EL (cell line): ENCODE measurements around the gene RRP15.
"Not testable (repeated sequence)": the region's sequence is repeated elsewhere in the genome, so short reads cannot be mapped to it uniquely, and the experiment has no call there.

Experiments used
- DNase-seq: peaks from one replicate; pipeline ENCODE4 v3.0.0-alpha.2; 2016

Gene RRP15

DNA sequence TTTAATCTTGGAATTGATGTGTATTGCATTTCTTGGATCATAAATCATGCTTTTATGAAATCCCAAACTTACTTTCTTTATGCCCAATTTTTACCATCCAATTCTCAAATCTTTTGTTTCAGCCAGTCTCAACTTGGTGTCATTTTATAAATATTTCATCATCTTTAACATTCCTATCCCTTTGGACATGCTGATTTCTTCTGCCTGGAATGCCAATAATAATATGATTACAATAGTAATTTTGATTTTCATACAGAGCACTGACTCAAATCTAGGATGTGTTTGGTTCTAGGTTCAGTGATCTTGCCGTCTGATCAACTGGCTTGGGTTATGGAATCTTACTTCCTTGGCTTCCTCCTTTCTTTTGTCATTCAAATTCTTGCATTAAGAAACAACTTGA, 12.8 kb downstream of the RRP15 start:
- DNase-seq: peak; percentile 50

DNA sequence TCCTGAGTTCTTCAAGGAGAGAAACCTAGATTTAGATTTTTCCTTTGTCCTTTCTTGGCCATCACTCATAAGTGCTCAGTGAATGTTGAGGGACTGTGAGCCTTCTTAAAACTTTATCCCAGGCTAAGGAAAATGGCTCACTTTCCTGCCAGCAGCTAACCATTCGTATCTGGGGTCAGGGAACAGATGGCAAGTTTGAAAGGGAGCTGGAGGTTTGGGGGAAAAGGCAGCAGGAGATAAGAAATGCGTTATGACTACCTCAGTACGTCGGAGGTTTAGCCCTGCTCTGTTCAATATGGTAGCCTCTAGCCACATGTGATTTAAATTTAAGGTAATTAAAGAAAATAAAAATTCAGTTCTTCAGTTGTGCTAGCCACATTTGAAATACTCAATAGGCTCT, 13.3 kb downstream of the RRP15 start:
- no peak for DNase-seq

DNA sequence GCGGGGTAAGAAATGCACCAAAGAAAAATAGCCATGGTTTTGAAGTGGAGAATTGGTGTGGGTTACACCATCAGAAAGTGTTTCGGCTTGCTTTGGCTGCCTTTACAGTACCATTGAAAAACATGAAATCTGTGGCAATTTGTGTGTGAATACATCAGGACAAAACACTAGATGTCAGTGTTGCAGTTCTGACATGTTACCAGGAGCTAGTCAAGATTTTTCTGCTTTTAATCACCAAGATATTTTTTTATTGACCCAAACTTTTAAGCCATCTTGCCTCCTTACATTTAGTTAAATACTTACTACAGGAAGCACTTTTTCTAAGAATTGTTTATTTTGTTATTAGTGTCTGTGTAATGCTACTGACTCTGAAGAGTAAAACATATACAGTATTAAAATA, 14.3 kb downstream of the RRP15 start:
- peak; percentile 71 for DNase-seq

DNA sequence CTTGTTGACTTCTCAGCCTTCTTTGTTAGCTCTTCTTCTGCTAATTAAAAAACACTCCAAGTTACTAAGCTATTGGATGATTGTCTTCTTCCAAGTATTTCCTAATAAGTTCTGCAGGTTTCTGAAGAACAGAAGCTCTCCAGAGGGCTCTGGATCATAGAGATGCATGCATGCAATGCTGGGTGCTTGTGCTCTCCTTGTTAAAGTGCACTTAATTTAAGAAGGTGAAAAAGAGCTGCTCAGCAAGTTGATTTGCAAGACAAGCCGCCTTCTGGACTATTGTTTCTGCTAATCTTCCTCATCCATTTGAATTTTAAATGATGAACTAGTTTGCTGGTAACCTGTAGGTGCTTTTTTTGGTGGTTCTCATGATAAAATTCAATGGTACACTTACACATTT, 16.1 kb downstream of the RRP15 start:
- DNase-seq: no peak

DNA sequence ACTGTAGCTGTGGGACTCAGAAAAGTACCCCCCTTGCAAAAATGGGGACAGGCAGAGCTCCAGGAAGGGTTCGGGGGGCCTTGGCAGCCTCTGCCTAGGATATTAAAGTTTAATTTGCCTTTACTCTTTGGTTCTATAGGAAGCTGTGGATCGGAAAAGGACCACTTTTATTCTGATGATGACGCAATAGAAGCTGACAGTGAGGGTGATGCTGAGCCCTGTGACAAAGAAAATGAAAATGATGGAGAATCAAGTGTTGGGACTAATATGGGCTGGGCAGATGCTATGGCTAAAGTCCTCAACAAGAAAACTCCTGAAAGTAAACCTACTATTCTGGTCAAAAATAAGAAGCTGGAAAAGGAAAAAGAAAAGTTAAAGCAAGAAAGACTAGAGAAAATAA, 17.1 kb downstream of the RRP15 start:
- no peak for DNase-seq

DNA sequence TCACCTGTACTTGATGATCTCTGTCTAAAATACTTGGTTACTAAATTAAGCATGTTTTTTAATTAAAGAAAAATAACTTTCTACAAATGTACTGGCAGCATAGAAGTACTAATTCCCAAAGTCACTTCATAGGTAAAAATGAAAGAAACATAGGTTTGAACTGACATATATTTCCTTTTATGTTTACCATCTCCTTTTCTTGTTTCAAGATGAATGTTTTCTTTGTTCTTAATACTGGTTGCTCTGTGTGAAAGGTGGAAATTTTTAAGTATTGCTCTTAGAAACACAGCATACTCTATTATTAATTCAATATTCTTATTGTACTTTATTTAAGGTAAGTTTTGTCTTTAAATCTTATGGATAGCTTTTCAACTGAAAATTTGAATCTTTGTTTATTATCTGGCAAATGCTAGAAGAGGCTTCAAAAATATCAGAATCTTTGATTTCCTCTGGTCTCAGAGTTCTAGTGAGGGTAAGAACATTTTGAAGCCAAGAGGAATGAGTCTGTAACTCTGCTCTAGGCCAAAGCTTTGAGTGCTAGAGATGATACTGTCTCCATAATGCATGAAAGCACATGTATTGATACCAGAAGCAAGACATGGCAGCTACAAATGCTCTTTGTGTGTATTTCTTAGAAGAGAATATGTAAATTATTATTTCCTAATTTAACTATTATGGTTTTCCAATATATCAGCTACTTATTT, 18.2 kb downstream of the RRP15 start:
- no peak for DNase-seq

DNA sequence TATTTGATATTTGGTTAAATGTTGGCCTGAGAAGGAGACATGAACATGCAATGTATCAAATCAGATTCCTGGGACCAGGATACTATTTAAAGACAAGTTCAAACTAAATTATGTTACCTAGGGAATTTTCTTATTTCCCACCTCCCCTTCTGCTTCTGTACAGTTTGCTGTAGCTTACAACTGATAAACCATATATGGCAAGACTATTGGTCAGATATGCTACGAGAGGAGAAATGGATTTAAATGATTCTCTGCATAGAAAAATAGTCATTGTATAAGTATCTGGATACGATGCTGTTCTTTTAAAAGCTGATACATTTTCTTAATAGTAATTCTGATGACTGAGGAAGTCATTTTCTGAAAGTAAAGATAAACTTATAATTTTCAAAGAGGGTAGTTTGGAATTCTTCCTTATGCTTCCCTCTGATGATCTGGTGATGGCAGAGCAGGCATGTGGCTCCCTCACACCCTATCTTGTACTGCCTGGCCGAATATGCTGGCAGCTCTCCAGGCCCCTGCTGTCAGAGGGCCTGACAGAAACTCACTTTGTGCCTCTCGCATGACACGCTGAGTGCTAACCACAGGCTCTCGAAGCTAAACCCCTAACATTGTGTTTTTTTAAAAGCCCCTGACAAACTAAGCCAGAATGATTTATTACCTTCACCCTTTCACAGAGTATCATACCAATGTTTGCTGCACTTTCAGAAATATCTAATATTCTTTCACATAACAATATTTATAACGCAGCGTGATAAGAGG, 19.4 kb downstream of the RRP15 start:
- DNase-seq: peak; percentile 58

DNA sequence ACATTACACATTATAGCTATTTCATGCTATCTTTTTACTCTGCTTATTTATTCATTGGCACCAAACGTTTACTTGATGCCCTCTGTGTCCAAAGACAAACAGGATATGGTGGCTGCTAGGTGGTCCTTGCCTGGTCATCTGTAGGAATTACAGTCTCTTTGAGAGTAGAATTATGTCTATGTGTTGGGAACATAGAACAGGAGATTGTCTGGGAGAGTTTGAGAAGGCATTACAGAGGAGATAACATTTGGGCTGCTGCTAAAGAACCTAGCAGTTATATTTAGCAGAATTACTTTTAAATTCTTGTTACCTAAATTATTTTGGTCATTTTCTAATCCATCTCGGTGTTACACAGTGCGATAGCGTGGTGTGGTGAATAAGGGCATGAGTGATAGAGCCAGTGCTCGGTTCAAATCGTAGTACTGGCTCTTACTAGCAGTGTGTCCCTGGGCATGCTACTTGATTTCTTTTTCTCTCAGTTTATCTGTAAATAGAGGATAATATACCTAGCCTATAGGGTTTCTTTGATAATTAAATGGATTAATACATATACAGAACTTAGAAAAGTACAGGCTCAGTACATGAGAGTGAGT, 20.5 kb downstream of the RRP15 start:
- DNase-seq: no peak

DNA sequence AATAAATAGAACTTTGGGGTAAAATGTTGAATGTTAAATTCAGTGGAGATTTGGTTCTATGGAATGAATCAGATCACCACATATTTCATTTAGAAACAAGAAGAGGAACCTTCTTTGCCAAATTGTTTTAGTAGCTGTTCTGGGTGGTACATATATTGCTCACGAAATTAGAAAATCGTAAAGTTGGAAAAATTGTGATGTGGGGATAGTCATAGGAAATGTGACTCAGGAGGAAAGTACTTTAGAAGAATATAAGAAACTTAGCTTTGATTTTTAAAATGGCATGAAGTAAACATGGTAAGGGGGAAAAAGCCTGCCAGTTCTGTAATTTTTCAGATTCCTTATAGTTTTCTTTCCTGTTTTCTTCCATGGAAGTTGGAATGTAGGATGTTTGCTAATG, 27.4 kb downstream of the RRP15 start:
- peak; percentile 56 for DNase-seq

DNA sequence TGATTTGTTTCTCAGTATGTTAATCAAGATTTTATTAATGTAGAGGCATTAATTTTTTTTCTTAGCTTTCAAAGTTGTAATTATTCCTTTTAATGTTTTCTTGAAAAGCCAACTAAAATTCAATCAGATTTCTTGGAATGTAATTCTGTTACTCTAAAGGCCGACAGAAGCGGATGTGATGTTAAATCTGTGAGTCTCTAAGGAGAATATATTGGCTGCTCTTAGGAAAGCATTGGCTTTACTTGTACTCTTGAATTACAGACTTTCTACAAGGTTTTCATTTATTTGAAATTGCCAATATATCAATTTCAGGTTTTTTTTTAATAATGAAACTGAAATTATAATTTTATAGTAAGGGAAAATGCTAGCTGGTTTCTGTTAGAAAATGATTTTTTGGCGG, 29.2 kb downstream of the RRP15 start:
- DNase-seq: no peak

DNA sequence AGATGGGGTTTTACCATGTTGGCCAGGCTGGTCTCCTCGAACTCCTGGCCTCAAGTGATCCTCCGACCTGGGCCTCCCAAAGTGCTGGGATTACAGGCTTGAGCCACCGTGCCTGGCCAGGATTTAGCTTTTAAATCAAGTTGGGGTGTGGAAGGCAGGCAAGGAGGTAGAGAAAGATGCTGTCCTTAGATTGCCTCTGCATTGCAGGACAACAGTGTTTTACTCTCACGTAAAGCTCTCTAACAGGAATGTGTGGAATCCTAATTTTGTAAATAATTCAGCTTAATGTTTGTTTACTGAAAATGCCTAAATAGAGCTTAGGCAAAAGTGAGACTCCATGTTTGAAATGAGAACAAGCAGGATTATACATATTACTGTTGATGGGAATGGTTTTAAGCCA, 30.5 kb downstream of the RRP15 start:
- DNase-seq: no peak

DNA sequence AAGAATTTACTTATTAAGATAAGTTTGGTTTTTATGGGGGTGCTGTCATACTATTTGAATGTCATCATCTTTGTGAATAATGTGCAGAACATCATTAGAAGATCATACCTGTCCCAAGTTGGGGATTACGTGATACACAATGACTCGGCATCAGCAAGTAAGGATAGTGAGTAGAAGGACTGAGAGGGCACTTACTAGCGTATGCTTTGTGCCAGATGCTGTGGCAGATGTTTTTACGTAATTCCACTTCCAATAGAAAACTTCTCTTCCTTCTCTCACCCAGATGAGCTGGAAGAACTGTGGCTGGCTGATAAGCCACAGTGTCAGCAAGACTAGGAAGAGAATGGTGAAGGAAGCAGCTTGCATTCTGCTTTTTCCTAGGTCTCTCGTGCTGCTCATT, 32.0 kb downstream of the RRP15 start:
- DNase-seq: no peak

DNA sequence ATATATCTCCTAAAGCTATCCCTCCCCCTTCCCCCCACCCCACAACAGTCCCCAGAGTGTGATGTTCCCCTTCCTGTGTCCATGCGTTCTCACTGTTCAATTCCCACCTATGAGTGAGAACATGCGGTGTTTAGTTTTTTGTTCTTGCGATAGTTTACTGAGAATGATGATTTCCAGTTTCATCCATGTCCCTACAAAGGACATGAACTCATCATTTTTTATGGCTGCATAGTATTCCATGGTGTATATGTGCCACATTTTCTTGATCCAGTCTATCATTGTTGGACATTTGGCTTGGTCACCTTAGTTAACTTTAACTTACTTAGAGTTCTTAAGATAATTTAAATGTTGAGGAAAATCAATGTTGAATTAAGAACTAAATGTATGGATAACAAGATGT, 35.1 kb downstream of the RRP15 start:
- not testable (repeated sequence) for DNase-seq

DNA sequence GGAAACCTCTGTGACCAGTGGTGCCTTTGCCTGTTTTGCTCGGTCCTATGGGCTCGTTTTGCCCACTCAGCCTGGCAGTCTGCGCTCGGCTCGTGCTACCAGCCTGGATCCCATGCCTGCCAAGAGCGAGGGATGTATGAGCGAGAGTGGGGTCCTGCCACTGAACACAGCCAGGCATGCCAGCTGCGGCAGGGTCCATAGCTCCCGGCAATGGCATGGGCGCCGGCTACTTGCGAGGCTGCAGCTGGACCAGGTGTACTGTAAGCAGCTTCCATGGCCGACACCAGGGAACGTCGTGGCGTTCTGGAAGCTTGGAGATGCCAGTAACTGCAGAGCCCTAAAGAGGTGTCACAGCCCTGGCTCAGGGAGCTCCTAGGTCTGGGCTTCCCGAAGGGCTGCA, 37.7 kb downstream of the RRP15 start:
- no peak for DNase-seq

DNA sequence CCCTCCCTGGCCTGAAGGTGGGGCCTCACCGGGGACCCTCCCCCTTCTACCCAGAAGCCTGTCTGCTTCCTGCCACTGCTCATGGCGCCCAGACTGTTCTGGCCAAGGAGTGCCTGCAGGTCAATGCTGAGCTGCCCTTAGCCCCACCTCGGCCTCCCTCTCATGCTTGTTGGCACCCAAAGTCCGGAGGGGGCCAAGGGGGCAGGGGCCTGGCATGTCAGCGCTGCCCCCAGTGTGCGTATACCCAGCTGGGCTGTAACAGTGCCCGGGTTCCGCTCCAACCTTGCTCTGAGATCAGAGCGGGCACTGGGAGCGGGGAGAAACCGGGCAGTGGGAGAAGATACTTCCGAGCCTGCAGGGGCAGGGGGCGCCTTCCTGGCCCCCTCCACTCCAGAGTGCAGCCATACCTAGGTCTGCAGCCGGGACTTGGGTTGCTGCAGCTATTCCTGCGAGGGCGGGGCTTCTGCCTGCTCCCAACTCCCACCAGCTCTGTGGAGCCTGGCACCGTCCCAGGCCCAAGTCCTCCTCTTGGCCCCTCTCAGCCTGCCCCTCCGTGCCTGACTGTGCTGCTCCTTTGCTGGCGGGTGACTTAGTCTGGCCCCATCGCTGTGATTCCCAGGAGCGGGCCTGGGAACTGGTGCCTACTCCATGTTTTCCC, 38.6 kb downstream of the RRP15 start:
- no peak for DNase-seq

DNA sequence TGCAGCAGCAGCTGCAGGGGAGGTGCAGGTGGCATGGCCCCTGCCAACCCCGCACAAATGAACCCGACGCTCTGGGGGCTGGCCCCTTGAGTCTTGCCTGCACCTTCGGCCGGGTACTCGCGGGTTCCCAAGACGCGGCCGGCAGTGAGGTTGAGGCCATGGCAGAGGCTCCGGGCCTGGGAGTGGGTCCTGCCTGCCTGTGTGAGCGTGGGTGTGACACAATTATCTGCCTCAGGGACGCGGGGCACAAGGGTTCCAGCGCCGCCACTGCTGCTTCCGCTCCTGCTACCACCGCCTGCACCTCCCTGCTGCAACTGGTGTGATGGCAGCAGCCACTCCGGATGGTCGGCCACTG, 39.1 kb downstream of the RRP15 start:
- DNase-seq: no peak

DNA sequence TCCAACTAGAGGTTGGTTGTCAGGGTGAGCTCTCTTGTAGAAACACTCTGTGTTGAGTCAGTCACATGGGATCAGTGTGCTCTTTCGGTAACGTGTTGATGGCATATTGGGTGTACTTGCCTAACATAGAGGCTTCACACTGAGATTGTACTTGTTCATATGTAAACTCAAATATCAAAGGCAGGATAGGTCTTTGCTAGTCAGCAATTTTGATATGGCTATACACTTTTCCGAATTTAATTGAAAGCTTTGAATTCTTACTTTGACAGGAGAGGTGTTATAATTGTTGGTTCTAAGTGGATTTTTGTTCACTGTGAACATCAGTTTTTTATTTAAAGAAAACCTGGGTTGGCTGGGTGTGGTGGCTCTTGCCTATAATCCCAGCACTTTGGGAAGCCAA, 43.7 kb downstream of the RRP15 start:
- DNase-seq: no peak

DNA sequence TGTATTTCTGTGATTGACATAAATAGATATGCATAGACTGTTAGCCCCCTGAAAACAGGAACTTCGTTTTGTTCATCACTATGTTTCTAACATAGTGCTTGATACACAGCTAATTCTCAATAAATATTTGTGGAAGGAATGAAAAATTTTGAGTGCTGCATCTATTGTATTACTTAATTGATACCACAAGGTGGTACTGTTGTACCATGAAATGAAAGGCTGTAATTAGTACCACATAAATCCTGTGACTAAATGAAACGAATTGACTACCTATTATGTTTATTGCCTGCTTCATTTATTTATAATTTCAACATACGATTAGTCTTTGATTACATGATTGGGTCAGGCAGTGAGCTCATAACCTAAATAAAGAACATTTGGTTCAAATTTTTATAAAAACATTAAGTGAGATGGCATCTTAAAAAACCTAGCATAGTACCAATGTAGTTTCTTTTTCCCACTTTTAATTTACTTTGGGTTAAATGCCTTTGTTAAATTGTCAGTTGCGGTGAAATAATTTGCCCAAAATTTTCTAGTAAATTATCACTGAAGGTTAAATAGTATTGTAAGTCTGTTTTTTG, 45.0 kb downstream of the RRP15 start:
- peak; percentile 57 for DNase-seq

DNA sequence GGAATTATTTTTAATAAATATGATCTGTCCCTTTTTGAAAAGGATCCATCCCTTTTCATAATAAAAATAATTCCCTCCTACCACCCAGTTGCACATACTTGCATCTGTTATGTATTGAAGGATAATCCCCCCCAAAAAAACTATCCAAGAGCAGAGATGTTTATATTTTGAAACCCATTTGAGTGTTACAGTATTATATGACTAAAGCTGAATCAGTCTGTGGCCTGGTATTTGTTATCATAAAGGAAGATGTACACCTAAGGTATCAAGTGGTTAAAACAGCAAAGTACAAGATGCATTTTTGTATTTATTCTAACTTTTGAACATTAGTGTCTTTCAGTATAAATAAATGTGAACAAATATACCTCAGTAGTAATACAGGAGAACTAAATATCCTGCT, 47.3 kb downstream of the RRP15 start:
- DNase-seq: no peak

DNA sequence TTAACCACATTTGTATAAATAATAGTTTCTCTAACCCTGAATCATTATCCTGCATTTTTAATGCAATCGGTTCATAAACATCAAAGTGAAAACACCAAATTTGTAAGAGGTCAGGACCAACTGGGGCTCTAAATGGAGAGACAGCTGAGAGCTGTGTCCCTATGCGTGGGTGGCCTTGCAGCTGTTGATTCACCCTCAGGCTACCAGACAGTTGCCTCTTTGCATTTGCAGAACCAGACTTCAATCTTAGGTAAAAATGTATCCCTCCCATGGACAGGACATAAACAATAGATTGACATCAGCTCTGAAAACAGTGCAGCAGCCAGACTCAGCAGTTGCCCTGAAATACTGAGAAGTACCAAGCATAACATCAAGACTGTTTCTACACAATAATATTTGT, 51.2 kb downstream of the RRP15 start:
- DNase-seq: no peak

DNA sequence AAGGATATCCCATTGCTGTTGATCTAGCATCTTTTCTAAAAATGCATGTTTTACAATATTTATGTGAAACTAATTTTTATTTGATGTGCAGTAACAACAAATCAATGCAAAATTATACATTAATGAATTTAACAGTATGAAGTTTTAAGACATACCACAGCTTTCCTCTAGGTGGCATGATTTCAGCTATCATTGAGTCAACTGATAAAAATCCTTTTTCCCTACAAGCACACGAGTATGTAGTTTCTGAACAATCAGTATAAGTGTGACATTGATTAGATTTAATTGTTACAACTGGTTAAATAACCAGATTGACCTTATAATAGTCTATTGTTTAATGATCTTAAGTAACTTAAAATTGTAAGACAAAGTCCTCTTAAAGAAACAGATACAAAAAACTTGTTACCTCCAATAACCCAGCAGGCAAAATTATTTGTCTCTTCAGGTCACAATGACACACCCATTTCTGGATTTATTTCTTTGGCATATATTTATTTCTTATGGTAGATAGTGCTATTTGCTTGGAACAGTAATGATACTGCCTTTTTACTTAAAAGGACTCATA, 54.3 kb downstream of the RRP15 start:
- peak; percentile 50 for DNase-seq

DNA sequence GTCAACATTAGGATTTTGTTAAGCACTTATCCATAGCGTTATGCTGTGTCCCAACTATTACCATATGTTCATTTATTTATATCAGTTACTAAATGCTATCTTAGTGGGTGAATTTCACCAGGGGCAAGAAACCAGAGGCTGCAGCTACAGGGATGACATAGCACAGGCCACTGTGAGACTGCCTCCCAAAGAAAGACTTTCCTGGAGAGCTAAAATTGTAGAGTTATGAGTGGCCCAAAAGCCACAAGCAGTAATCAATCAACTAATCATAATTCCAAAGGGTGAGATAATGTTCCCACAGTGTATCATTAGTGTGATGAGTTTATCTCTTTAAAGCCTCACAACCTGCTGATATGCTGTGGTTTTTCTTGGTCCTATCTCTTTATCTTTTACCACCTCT, 56.2 kb downstream of the RRP15 start:
- DNase-seq: no peak

DNA sequence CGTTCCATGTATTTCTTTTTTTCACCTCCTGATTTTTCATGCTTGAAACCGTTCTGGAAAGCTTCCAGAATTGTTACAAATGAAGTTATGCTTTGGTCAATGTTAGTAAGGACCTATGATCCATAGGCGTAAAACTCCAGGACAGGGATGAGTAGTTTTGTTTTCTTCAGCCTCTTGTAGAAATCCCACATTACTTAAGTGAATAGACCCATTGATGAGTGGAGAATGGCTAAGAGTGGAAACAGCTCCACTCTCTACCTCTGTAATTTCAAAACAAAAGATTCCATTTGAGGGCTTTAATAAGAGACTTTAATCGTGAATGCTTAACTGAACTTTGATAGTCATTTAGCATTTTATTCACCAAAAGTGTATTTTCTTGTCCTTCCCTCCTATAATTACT, 57.0 kb downstream of the RRP15 start:
- DNase-seq: no peak
